IPS-18a (cell line): ENCODE measurements around the gene ABCB4.

Experiments
- H3K27ac ChIP-seq: one replicate; pipeline ENCODE4 v1.5.1; 2013; ENCODE audit warnings: low read length
- H3K27me3 ChIP-seq: one replicate; pipeline ENCODE4 v1.6.1; 2013; ENCODE audit warnings: mild to moderate bottlenecking, low read length; ENCODE audit not compliant: control insufficient read depth, insufficient read depth
- H3K36me3 ChIP-seq: one replicate; pipeline ENCODE4 v1.6.1; 2013; ENCODE audit warnings: low read depth, low read length; ENCODE audit not compliant: control insufficient read depth
- H3K4me1 ChIP-seq: one replicate; pipeline ENCODE4 v1.6.1; 2013; ENCODE audit warnings: low read depth, low read length; ENCODE audit not compliant: control insufficient read depth
- H3K4me3 ChIP-seq: one replicate; pipeline ENCODE4 v1.5.1; 2013; ENCODE audit warnings: low read length
- H3K9ac ChIP-seq: one replicate; pipeline ENCODE4 v1.6.1; 2013; ENCODE audit warnings: mild to moderate bottlenecking, low read length, moderate library complexity
- H3K9me3 ChIP-seq: one replicate; pipeline ENCODE4 v1.6.1; 2013; ENCODE audit warnings: low read depth, low read length; ENCODE audit not compliant: control insufficient read depth

The ABCB4 gene

DNA sequence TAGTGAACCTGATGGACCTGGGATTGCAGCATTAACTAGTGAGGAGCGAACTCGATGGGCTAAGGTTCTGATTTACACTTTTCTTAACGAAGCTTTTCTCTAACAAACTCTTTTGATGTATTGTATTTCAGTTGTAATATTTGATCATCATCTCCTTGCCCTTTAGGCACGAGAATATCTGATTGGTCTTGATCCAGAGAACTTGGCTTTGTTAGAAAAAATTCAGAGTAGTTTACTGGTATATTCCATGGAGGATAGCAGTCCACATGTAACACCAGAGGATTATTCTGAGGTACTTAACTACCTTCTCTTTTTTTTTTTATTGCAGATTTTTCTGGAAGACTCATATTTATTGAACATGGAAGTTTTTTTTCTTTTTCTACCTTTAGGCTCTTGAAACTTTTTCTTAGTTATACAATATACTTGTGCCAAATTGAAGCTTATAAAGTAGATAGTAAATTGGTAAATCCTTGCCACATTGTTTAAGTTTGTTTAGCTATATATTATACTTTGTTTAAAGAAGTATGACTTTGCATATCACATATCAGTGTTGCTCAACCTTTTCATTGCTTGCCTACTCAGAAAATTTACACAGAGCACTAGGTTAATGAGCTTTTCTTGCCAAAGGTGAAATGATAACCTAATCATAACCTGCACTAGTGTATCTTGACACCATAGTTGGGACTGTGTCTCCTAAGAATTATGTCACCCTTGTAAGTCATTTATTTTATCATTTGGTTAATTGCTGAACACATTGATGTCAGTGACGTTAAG is 99.6 kb downstream of the ABCB4 start:
- Histone ChIP-seq H3K36me3 (no peaks in the 10 kb centered on the region), H3K27ac (no peak overlapping the region), H3K9ac (no peak overlapping the region), H3K4me3 (no peak overlapping the region), H3K4me1 (no peaks in the 10 kb centered on the region), H3K27me3 (no peaks in the 10 kb centered on the region), H3K9me3 (no peaks in the 10 kb centered on the region)

DNA sequence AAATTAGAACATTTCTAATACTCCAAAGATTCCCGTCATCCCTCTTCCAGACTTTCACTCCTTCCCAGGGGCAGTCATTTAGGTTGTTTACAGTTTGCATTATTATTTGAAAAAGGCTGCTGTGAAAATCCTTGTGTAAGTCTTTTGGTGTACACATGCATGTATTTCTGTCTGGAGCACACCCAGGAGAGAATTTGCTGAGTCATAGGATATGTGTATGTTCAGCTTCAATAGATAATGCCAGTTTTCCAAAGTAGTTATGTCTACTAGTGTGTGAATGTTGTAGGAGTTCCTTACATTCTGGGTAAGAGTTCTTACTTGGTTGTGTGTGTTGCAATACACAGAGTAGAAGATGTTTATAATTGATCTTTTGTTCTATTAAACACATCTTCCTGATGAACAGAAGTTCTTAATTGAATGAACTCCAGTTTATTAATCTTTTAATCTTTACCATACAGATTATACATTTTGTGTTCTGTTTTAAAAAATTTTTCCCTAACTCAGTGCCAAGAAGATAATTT is 104.8 kb downstream of the ABCB4 start:
- Histone ChIP-seq H3K4me3 (no peak overlapping the region), H3K27me3 (no peaks in the 10 kb centered on the region), H3K27ac (no peak overlapping the region), H3K9ac (no peak overlapping the region), H3K36me3 (no peaks in the 10 kb centered on the region), H3K9me3 (no peaks in the 10 kb centered on the region), H3K4me1 (no peaks in the 10 kb centered on the region)

DNA sequence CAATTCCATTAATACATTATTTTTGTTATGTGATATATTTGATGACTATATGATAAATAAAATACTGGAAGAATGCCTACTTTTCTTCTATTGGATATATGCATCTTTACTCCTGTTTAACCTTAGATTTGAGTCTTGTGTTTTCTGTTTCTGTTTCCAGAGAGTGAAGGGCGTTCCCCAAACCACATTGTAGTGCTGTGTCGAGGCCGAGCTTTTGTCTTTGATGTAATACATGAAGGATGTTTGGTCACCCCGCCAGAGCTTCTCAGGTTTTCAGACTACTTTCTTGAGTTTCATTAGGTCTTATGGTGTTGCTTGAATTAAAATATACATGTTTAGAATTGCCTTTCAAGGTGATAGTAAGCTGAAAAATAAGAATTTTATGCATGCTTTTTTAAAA is 106.3 kb downstream of the ABCB4 start:
- H3K36me3 ChIP-seq: no peaks in the 10 kb centered on the region
- H3K27me3 ChIP-seq: no peaks in the 10 kb centered on the region
- H3K9ac ChIP-seq: no peak overlapping the region

DNA sequence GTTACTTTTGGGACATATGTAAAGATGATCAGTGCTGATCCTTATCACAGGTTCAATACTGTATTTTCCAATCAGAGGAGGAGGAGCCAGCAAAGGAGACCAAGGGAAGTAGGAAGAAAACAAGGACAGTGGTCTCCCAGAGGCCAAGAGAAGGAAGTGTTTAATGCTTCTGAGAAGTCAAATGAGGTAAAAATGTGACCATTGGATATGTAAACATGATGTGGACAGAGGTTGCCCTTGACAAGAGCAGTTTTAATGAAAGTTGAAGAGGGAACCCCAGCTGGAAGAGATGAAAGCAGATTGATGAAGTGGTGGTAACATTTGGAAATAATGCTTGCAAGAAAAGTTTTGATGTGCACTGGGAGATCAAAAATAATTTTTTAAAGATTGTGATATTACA is 111.2 kb downstream of the ABCB4 start:
- H3K9me3 ChIP-seq: no peaks in the 10 kb centered on the region
- H3K9ac ChIP-seq: no peak overlapping the region
- no peaks in the 10 kb centered on the region for H3K4me1 ChIP-seq
- no peaks in the 10 kb centered on the region for H3K27me3 ChIP-seq
- no peak overlapping the region for H3K4me3 ChIP-seq
- H3K36me3 ChIP-seq: no peaks in the 10 kb centered on the region
- no peak overlapping the region for H3K27ac ChIP-seq

More for the DNA sequence above, 106.3 kb downstream of the ABCB4 start:
- Histone ChIP-seq H3K4me1 (no peaks in the 10 kb centered on the region), H3K9me3 (no peaks in the 10 kb centered on the region), H3K27ac (no peak overlapping the region), H3K4me3 (no peak overlapping the region)

DNA sequence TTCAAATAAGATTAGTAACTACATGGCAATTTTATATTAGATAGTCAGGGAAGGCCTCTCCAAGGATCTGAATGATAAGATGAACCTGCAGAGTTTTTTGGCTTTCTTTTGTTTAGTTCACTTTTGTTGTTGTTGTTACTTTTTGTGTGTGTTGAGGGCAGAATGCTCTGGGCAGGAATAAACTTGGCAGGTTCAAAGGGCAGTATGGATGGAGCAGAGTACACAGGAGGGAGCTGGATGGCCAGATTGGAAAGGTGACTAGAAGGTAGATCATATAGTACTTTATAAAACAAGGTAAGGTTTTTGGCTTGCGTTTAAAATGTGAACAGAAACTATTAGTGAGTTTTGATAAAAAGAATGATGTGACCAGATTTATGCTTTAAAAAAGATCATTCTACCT is 112.1 kb downstream of the ABCB4 start:
- no peaks in the 10 kb centered on the region for H3K27me3 ChIP-seq
- H3K27ac ChIP-seq: no peak overlapping the region
- no peak overlapping the region for H3K9ac ChIP-seq
- H3K9me3 ChIP-seq: no peaks in the 10 kb centered on the region
- no peak overlapping the region for H3K4me3 ChIP-seq
- no peaks in the 10 kb centered on the region for H3K36me3 ChIP-seq
- no peaks in the 10 kb centered on the region for H3K4me1 ChIP-seq

DNA sequence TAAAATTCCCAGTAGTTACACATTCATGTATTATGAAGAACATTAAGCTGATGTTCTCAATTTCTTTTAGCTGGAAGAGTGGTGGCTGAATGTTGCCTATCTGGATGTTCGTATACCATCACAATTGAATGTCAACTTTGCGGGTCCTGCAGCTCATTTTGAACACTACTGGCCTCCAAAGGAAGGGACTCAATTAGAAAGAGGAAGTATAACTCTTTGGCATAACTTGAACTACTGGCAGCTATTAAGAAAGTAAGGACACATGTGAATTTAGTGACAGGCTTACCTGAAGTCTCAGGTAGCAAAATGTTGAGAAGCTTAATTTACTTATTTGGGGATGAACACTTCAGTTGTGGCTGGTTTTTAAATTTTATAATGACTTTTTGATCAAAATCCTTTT is 114.2 kb downstream of the ABCB4 start:
- Histone ChIP-seq H3K4me1 (no peaks in the 10 kb centered on the region), H3K27ac (no peak overlapping the region), H3K36me3 (no peaks in the 10 kb centered on the region), H3K9ac (no peak overlapping the region), H3K4me3 (no peak overlapping the region), H3K27me3 (no peaks in the 10 kb centered on the region), H3K9me3 (peaks cover 3% of the 10 kb centered on the region)

DNA sequence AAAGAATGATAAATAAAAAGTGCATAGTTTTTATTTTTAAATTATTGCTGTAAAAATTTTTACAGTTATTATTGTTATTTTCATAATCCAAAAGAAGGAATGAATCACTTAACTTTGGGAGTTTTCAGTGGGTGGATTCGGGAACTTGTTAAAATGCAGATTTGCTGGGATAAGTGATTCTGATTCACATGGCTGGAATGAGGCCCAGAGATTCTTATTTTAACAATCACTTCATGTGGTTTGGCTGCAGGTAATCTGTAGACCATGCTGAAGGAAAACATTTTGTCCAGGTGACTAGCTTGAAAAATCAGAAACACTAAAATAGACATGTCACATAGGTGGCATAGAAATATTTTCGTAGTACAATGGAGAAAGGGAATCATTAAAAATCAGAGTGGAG is 116.1 kb downstream of the ABCB4 start:
- Histone ChIP-seq H3K4me1 (no peaks in the 10 kb centered on the region), H3K9ac (no peak overlapping the region), H3K27ac (no peak overlapping the region), H3K4me3 (no peak overlapping the region), H3K9me3 (peaks cover 14% of the 10 kb centered on the region), H3K36me3 (no peaks in the 10 kb centered on the region), H3K27me3 (no peaks in the 10 kb centered on the region)

DNA sequence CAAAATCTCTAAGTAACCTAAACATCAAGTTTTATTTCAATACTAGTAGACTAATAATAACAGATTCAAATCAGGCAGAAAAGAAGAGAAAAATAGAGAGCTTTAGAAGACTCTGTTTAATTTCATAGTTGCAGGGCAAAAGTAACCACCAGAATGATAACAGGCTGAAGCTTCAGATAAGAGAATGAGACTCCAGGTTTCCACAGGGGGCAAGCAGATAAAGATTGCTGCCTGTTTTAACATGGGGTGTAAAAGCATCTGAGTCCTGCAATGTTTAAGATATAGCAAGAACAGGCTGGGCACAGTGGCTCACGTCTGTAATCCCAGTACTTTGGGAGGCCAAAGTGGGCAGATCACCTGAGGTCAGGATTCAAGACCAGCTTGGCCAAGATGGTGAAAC is 119.0 kb downstream of the ABCB4 start:
- H3K27me3 ChIP-seq: no peaks in the 10 kb centered on the region
- H3K4me3 ChIP-seq: no peak overlapping the region
- H3K27ac ChIP-seq: no peak overlapping the region
- H3K9me3 ChIP-seq: peaks cover 29% of the 10 kb centered on the region
- H3K9ac ChIP-seq: no peak overlapping the region
- peaks cover 4% of the 10 kb centered on the region for H3K36me3 ChIP-seq
- no peaks in the 10 kb centered on the region for H3K4me1 ChIP-seq

DNA sequence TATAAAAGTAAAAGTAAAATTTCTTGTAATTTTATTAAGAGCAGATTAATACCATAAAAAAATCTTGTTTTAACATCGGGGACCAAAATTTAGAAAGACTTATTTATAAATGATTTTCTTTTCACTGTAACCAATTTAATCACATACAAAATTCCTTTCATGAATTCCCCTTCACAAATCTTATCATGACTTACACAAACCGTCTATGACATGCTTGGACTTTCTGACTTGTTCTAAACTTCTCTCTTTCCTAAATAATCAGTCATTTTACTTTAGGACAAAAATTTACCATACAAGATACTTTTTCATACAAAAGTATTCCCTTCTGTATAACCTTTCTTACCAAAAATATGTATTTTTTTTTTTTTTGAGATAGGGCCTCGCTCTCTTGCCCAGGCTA is 120.7 kb downstream of the ABCB4 start:
- Histone ChIP-seq H3K36me3 (peaks cover 12% of the 10 kb centered on the region), H3K4me3 (no peak overlapping the region), H3K9me3 (peaks cover 32% of the 10 kb centered on the region)

More for the DNA sequence above, 120.7 kb downstream of the ABCB4 start:
- H3K9ac ChIP-seq: no peak overlapping the region
- H3K27ac ChIP-seq: no peak overlapping the region
- no peaks in the 10 kb centered on the region for H3K27me3 ChIP-seq
- no peaks in the 10 kb centered on the region for H3K4me1 ChIP-seq
